ENCODE measurements around the gene SFTA2.
A peak's percentile ranks its signal among the peaks of the same experiment; 100 is the strongest.

SFTA2 gene

DNA sequence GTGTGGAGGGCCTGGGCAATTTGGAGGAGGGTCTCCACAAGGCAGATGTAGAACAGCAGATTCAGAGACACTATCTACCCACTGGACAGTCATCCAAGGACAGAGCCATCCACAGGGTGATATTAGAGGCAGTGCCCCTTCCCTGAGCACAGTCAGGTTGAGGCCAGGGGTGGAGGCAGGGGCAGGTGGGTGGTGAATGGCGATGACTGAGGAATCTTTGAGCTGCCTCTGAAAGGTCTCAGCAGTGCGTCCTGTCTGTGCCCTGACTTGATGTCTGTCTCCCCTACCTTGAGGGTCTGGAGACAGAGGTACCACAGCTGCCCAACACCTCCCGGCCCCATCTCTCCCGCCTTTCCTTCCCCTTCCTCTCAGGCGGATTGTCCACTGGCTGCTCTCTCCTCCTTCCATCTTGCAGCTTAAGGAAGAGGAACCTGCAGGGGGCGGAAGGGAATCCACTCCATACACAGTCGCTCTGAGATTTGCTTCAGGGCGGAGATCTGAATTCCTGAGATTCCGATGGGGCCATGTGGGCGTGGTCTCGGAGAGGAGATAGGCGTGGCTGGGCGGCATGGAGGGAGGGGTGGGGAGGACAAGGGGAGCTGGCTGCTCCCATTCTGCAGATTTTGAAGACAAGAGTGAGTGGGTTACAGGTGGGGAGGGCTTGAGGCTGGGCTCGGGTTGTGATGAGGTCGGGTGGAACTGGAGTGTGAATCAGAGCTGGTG, 10.5 kb upstream of the SFTA2 start:
- Histone ChIP-seq H3K9me3 (ENCODE audit: insufficient read depth, low read length) (no peaks in the 10 kb centered on the region), H3K27me3 (ENCODE audit: insufficient read depth, insufficient read length) (no peaks in the 10 kb centered on the region), H3K4me3 (ENCODE audit: insufficient read length, low read depth) (no peak overlapping the region), H3K36me3 (ENCODE audit: insufficient read depth, insufficient read length, low read length) (no peaks in the 10 kb centered on the region), H3K4me1 (ENCODE audit: insufficient read depth, insufficient read length) (peaks cover 8% of the 10 kb centered on the region), H3K9ac (ENCODE audit: insufficient read length, low read depth) (no peak overlapping the region)
- TF ChIP-seq ZNF274 (IDR thresholded peaks at IDR 0.05; ENCODE audit: low read depth, low read length) (no peak), YY1 (IDR thresholded peaks at IDR 0.05; ENCODE audit: insufficient read depth, insufficient read length) (peak; percentile 11)
- peak; percentile 91 for DNase-seq (ENCODE audit: low read depth, low spot score)

DNA sequence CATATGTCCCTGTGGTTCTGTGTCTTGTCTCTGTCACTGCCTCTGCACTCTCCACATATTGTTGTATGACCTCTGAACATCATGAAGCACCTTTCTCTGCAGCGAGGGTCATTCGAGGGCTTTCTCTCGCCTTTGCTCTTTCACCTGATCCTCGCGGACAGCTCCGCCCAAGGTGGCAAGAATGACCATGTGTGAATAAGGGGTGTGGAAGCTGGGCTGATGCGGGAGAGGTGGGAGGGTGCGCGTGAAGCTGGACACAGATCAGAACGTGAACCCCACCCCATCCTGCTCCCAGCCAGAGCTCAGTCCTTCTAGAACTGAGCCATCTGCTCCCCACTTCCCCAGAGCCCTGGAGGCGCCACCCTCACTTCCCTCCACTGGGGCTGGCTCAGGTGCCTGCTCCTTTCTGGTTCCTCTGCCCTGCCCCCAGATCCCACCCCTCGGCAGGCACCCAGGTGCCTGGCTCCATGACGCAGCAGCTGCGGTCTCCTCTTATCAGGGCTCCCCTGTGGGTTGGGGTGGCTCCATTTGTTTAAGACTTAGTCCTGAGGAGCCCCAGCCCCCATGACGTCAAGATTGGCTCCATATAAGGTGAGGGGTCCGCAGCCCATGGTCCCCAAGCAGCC, 8.5 kb upstream of the SFTA2 start, which contains the start of gene MUCL3:
MUCL3 (plus strand) TSS at position 613 of the 626 bp plus-strand sequence. CDS start 27 bp downstream, outside the sequence.
- Histone ChIP-seq H3K27me3 (ENCODE audit: insufficient read depth, insufficient read length) (no peaks in the 10 kb centered on the region), H3K36me3 (ENCODE audit: insufficient read depth, insufficient read length, low read length) (no peaks in the 10 kb centered on the region), H3K4me3 (ENCODE audit: insufficient read length, low read depth) (no peak within 1 kb of the TSS), H3K9me3 (ENCODE audit: insufficient read depth, low read length) (no peaks in the 10 kb centered on the region), H3K4me1 (ENCODE audit: insufficient read depth, insufficient read length) (peaks cover 8% of the 10 kb centered on the region), H3K9ac (ENCODE audit: insufficient read length, low read depth) (no peak within 1 kb of the TSS)
- no peak for TF ChIP-seq SUZ12 (IDR thresholded peaks at IDR 0.05; ENCODE audit: extremely low read depth, insufficient read depth, insufficient read length)
- TF ChIP-seq YY1 (IDR thresholded peaks at IDR 0.05; ENCODE audit: insufficient read depth, insufficient read length): no peak
- DNase-seq (ENCODE audit: low read depth, low spot score): no peak

DNA sequence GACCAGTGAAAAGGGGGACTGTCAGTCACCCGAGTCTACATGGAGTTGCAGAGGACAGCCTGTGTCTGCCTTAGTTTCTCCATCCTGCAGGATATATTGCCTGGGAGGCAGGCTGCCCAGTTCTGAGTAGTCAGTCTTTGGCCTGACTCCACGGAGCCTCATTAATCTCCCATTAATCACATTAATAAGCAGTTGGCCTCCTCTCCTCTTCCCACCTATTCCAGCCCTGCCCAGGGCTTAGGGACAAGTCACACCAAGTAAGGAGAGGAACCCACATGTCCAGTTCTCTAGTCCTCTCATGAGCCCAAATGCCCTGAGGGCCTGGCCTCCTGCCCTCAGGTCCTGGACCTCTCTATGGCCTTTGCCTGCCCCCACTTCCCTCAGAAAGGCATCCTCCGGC, 7.5 kb upstream of the SFTA2 start:
- H3K9ac ChIP-seq (ENCODE audit: insufficient read length, low read depth): no peak overlapping the region
- no peaks in the 10 kb centered on the region for H3K27me3 ChIP-seq (ENCODE audit: insufficient read depth, insufficient read length)
- no peak for TF ChIP-seq ZNF274 (IDR thresholded peaks at IDR 0.05; ENCODE audit: low read depth, low read length)
- TF ChIP-seq SUZ12 (IDR thresholded peaks at IDR 0.05; ENCODE audit: extremely low read depth, insufficient read depth, insufficient read length): no peak
- no peak for TF ChIP-seq YY1 (IDR thresholded peaks at IDR 0.05; ENCODE audit: insufficient read depth, insufficient read length)
- DNase-seq (ENCODE audit: low read depth, low spot score): no peak
- H3K4me3 ChIP-seq (ENCODE audit: insufficient read length, low read depth): no peak overlapping the region
- H3K9me3 ChIP-seq (ENCODE audit: insufficient read depth, low read length): no peaks in the 10 kb centered on the region
- H3K4me1 ChIP-seq (ENCODE audit: insufficient read depth, insufficient read length): peaks cover 8% of the 10 kb centered on the region
- H3K36me3 ChIP-seq (ENCODE audit: insufficient read depth, insufficient read length, low read length): no peaks in the 10 kb centered on the region

- no peak for TF ChIP-seq SUZ12 (IDR thresholded peaks at IDR 0.05; ENCODE audit: extremely low read depth, insufficient read depth, insufficient read length)
- Histone ChIP-seq H3K4me1 (ENCODE audit: insufficient read depth, insufficient read length) (peaks cover 8% of the 10 kb centered on the region), H3K27me3 (ENCODE audit: insufficient read depth, insufficient read length) (no peaks in the 10 kb centered on the region), H3K9ac (ENCODE audit: insufficient read length, low read depth) (no peak overlapping the region), H3K4me3 (ENCODE audit: insufficient read length, low read depth) (no peak overlapping the region), H3K36me3 (ENCODE audit: insufficient read depth, insufficient read length, low read length) (no peaks in the 10 kb centered on the region), H3K9me3 (ENCODE audit: insufficient read depth, low read length) (no peaks in the 10 kb centered on the region)
- DNase-seq (ENCODE audit: low read depth, low spot score): no peak
Measured at GRCh38 chr6:30938730-30939129, 6.8 kb upstream of the SFTA2 start.

DNA sequence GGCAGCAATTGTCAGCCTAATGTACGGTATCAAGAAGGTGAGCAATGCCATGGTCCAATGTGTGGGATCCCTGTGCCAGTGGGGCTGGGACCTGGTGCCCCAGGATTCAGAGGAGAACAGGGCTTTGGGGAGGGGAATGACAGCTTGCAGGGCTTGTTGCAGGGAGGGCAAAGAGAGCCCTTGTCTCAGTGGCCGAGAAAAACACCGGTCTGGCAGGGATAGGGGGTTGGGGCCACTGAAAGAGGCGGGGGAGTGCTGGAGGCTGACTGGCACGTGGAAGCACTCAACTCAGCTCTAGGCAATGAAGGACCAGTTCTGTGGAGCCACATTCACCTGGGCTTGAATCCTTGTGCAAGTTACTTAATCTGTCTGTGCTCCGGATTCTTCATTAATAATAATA, 5.3 kb upstream of the SFTA2 start:
- Histone ChIP-seq H3K9me3 (ENCODE audit: insufficient read depth, low read length) (no peaks in the 10 kb centered on the region), H3K4me3 (ENCODE audit: insufficient read length, low read depth) (no peak overlapping the region), H3K4me1 (ENCODE audit: insufficient read depth, insufficient read length) (peaks cover 8% of the 10 kb centered on the region), H3K9ac (ENCODE audit: insufficient read length, low read depth) (no peak overlapping the region), H3K36me3 (ENCODE audit: insufficient read depth, insufficient read length, low read length) (no peaks in the 10 kb centered on the region), H3K27me3 (ENCODE audit: insufficient read depth, insufficient read length) (no peaks in the 10 kb centered on the region)
- no peak for DNase-seq (ENCODE audit: low read depth, low spot score)
- TF ChIP-seq YY1 (IDR thresholded peaks at IDR 0.05; ENCODE audit: insufficient read depth, insufficient read length) (no peak), ZNF274 (IDR thresholded peaks at IDR 0.05; ENCODE audit: low read depth, low read length) (no peak), SUZ12 (IDR thresholded peaks at IDR 0.05; ENCODE audit: extremely low read depth, insufficient read depth, insufficient read length) (no peak)

GRCh38 chr6:30935018-30935417, 3.0 kb upstream of the SFTA2 start:
- no peak overlapping the region for H3K4me3 ChIP-seq (ENCODE audit: insufficient read length, low read depth)
- TF ChIP-seq SUZ12 (IDR thresholded peaks at IDR 0.05; ENCODE audit: extremely low read depth, insufficient read depth, insufficient read length) (no peak), ZNF274 (IDR thresholded peaks at IDR 0.05; ENCODE audit: low read depth, low read length) (no peak)
- no peaks in the 10 kb centered on the region for H3K4me1 ChIP-seq (ENCODE audit: insufficient read depth, insufficient read length)
- H3K36me3 ChIP-seq (ENCODE audit: insufficient read depth, insufficient read length, low read length): no peaks in the 10 kb centered on the region
- DNase-seq (ENCODE audit: low read depth, low spot score): no peak
- no peaks in the 10 kb centered on the region for H3K9me3 ChIP-seq (ENCODE audit: insufficient read depth, low read length)
- no peaks in the 10 kb centered on the region for H3K27me3 ChIP-seq (ENCODE audit: insufficient read depth, insufficient read length)
- H3K9ac ChIP-seq (ENCODE audit: insufficient read length, low read depth): no peak overlapping the region

- Histone ChIP-seq H3K9me3 (ENCODE audit: insufficient read depth, low read length) (peaks cover 14% of the 10 kb centered on the region; the same call in 1 of the 2 replicates), H3K9ac (ENCODE audit: insufficient read length, low read depth) (no peak overlapping the region), H3K36me3 (ENCODE audit: insufficient read depth, insufficient read length, low read length) (peaks cover 12% of the 10 kb centered on the region), H3K4me1 (ENCODE audit: insufficient read depth, insufficient read length) (no peaks in the 10 kb centered on the region), H3K4me3 (ENCODE audit: insufficient read length, low read depth) (no peak overlapping the region), H3K27me3 (ENCODE audit: insufficient read depth, insufficient read length) (no peaks in the 10 kb centered on the region)
- TF ChIP-seq ZNF274 (IDR thresholded peaks at IDR 0.05; ENCODE audit: low read depth, low read length): no peak
- no peak for TF ChIP-seq YY1 (IDR thresholded peaks at IDR 0.05; ENCODE audit: insufficient read depth, insufficient read length)
- no peak for DNase-seq (ENCODE audit: low read depth, low spot score)
Measured at GRCh38 chr6:30932665-30933365, 845 bp upstream of the SFTA2 start.

Measured in NT2/D1 (cell line).